ENCODE measurements around the gene CLTC.

CLTC gene

DNA sequence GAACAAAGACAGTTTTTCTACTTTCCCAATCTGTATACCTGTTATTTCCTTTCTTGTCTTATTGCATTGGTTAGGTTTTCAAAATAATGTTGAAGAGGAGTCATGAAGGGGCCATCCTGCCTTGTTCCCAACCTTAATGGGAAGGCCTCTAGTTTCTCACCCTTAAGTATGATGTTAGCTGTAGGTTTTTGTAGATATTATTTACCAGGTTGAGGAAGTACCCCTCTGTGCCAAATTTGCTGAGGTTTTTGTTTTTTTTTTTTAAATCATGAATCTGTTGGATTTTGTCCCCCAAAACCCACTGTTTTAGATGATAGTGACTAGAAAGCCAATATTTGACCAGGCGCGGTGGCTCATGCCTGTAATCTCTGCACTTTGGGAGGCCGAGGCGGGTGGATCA is 124.1 kb downstream of the CLTC start:
- H3K4me3 ChIP-seq (replicated peaks in 1 of 2; ENCODE audit: low read depth in 2 of 2, low read length in 2 of 2), result no peak overlapping the region
- DNase-seq (ENCODE audit: low read depth in 2 of 2), result no peak
- TF ChIP-seq, protein P1, sequence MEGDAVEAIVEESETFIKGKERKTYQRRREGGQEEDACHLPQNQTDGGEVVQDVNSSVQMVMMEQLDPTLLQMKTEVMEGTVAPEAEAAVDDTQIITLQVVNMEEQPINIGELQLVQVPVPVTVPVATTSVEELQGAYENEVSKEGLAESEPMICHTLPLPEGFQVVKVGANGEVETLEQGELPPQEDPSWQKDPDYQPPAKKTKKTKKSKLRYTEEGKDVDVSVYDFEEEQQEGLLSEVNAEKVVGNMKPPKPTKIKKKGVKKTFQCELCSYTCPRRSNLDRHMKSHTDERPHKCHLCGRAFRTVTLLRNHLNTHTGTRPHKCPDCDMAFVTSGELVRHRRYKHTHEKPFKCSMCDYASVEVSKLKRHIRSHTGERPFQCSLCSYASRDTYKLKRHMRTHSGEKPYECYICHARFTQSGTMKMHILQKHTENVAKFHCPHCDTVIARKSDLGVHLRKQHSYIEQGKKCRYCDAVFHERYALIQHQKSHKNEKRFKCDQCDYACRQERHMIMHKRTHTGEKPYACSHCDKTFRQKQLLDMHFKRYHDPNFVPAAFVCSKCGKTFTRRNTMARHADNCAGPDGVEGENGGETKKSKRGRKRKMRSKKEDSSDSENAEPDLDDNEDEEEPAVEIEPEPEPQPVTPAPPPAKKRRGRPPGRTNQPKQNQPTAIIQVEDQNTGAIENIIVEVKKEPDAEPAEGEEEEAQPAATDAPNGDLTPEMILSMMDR (IDR thresholded peaks at IDR 0.05; ENCODE audit: low read depth, low read length), result no peak

DNA sequence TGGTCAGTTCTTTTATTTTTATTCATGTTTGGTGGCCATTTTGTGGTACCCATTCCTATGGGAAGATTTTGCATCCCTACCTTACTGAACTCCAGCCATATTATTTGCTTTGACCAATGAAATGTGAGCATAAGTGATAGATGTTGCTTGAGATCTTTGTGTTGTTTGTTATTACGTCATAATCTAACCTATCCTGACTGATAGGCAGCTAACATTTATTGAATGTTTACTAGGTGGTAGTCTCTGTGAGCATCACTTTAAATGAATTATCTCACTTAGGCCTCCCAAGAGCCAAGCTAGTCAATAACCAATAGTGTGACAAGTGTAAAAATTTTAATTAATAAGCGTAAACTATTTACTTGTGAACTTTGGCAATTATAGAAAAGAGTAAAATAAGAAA is 125.3 kb downstream of the CLTC start:
- no peak overlapping the region for H3K4me3 ChIP-seq (replicated peaks in 1 of 2; ENCODE audit: low read depth in 2 of 2, low read length in 2 of 2)
- no peak for DNase-seq (ENCODE audit: low read depth in 2 of 2)
- TF ChIP-seq, protein P1 (IDR thresholded peaks at IDR 0.05; ENCODE audit: low read depth, low read length), result no peak
